ENCODE measurements around the gene KLC1. TPM values are rescaled to one million over a fixed set of nuclear protein-coding genes. Genes with fewer than 3 reads are reported as not detected.

The KLC1 gene
- total and polyA plus RNA-seq, 4 donors, result 93.3 to 225 (median 139) TPM

DNA sequence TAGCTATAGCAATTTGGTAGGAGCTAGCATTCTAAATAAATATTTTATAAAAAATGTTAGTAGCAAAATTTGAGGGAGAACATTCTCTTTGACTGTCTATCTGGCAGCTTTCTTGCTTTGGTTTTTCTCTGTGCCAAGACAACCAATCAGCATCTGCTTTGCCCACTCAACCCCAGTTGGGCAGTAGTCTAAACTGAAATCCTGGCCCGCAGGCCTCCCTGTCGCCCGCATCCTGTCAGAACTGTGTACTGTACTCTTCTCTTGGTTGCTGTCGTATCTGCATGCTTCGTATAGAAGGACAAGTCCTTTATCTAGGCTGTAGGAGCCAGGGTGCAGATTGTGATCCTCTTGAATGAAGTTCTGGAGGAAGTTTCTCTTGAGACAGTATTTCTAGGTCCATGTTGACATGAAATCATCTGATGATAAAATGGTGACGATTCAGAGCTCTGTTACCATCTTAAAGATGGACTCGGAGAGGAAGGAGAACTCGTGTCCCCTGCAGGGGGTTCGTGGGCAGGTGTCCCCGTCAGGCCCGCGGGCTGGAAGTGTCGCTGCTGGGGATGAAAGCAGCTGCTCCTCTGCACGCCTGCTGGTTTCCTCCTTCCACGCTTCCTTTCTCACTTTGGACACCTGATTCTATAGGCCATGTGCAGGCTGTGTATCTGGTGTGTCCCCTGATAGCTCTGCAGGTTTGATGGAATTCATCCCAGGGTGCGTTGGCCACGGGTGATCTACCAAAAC is 51.6 kb downstream of the KLC1 start:
- peaks cover 0 to 4% (median 0%) of the 10 kb centered on the region in 5 donors for H3K4me1 ChIP-seq (ENCODE audit: control insufficient read depth in 5 of 5, insufficient read depth in 5 of 5, low read length in 5 of 5)
- DNase-seq (no peak), ATAC-seq (ENCODE audit: insufficient read depth, low FRiP score) (no peak)
- H3K27ac ChIP-seq (ENCODE audit: low read depth in 1 of 2, low read length in 1 of 2), result no peak overlapping the region
- no peak overlapping the region for H3K4me3 ChIP-seq
- H3K36me3 ChIP-seq (ENCODE audit: control insufficient read depth in 4 of 4, insufficient read depth in 4 of 4, low read length in 4 of 4), result peaks cover 34 to 52% (median 43%) of the 10 kb centered on the region in 4 donors
- H3K9me3 ChIP-seq (ENCODE audit: control insufficient read depth in 4 of 4, insufficient read depth in 3 of 4, low read length in 3 of 4), result no peaks in the 10 kb centered on the region
- no peak overlapping the region for H3K9ac ChIP-seq (ENCODE audit: insufficient read depth in 1 of 2, low read length in 2 of 2)
- H3K27me3 ChIP-seq (ENCODE audit: control insufficient read depth in 3 of 3, insufficient read depth in 3 of 3, low read length in 2 of 3), result no peaks in the 10 kb centered on the region
- TF ChIP-seq, protein P1, sequence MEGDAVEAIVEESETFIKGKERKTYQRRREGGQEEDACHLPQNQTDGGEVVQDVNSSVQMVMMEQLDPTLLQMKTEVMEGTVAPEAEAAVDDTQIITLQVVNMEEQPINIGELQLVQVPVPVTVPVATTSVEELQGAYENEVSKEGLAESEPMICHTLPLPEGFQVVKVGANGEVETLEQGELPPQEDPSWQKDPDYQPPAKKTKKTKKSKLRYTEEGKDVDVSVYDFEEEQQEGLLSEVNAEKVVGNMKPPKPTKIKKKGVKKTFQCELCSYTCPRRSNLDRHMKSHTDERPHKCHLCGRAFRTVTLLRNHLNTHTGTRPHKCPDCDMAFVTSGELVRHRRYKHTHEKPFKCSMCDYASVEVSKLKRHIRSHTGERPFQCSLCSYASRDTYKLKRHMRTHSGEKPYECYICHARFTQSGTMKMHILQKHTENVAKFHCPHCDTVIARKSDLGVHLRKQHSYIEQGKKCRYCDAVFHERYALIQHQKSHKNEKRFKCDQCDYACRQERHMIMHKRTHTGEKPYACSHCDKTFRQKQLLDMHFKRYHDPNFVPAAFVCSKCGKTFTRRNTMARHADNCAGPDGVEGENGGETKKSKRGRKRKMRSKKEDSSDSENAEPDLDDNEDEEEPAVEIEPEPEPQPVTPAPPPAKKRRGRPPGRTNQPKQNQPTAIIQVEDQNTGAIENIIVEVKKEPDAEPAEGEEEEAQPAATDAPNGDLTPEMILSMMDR (IDR thresholded peaks at IDR 0.05; ENCODE audit: control extremely low read depth, extremely low read depth), result no peak
- 86 to 90% methylated on average over 17 of the region's 17 CpGs for whole genome bisulfite sequencing, 2 donors

DNA sequence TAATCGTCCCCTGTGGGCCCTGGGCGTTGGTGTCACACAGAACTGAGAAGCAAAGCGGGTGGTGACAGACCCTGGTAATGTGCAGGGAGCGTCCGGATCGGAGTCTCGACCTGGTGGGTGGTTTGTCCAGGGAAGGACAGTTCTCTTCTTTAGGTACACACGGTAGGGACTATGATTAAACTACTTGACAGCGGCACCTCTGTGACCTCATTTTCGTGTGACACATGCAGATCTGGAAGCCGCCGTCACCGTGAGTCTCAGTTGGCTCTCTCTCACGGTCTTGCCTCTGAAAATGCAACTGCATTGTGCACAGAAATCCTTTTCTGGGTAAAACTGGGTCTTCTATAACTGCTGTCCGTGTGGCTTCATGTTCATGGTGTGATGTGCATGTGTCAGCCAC is 54.1 kb downstream of the KLC1 start:
- WGBS, 2 donors, result 85 to 87% methylated on average over 15 of the region's 15 CpGs
- ATAC-seq (ENCODE audit: insufficient read depth, low FRiP score), result no peak
- no peaks in the 10 kb centered on the region for H3K9me3 ChIP-seq (ENCODE audit: control insufficient read depth in 4 of 4, insufficient read depth in 3 of 4, low read length in 3 of 4)
- no peak overlapping the region for H3K27ac ChIP-seq (ENCODE audit: low read depth in 1 of 2, low read length in 1 of 2)
- no peak overlapping the region for H3K9ac ChIP-seq (ENCODE audit: insufficient read depth in 1 of 2, low read length in 2 of 2)
- H3K36me3 ChIP-seq (ENCODE audit: control insufficient read depth in 4 of 4, insufficient read depth in 4 of 4, low read length in 4 of 4), result peaks cover 28 to 49% (median 38%) of the 10 kb centered on the region in 4 donors
- H3K4me3 ChIP-seq, result no peak overlapping the region
- TF ChIP-seq, protein P1 (IDR thresholded peaks at IDR 0.05; ENCODE audit: control extremely low read depth, extremely low read depth), result no peak
- peaks cover 0 to 4% (median 2%) of the 10 kb centered on the region in 5 donors for H3K4me1 ChIP-seq (ENCODE audit: control insufficient read depth in 5 of 5, insufficient read depth in 5 of 5, low read length in 5 of 5)
- no peak for DNase-seq
- no peaks in the 10 kb centered on the region for H3K27me3 ChIP-seq (ENCODE audit: control insufficient read depth in 3 of 3, insufficient read depth in 3 of 3, low read length in 2 of 3)

DNA sequence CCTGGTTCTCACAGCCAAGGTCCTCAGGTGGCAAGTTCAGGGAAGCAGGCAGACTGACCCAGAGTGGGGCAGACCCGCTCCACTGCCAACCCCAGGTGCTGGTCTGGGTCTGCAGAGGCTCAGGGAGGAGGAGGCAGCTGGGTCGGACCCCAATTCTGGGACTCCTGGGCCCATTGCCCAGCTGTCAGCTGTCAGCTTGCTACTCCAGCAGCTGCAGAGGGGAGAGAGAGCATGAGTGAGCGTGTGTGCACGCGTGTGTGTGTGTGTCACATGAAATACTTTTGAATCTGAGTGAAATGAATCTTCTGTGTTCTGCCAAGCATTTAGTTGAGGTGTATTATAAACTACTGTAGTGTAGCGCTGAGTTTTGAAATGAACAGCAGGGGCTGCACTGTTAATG is 55.5 kb downstream of the KLC1 start:
- H3K27me3 ChIP-seq (ENCODE audit: control insufficient read depth in 3 of 3, insufficient read depth in 3 of 3, low read length in 2 of 3), result no peaks in the 10 kb centered on the region
- peaks cover 25 to 50% (median 39%) of the 10 kb centered on the region in 4 donors for H3K36me3 ChIP-seq (ENCODE audit: control insufficient read depth in 4 of 4, insufficient read depth in 4 of 4, low read length in 4 of 4)
- no peak for DNase-seq
- no peak overlapping the region for H3K9ac ChIP-seq (ENCODE audit: insufficient read depth in 1 of 2, low read length in 2 of 2)
- H3K9me3 ChIP-seq (ENCODE audit: control insufficient read depth in 4 of 4, insufficient read depth in 3 of 4, low read length in 3 of 4), result no peaks in the 10 kb centered on the region
- no peak overlapping the region for H3K4me3 ChIP-seq
- WGBS, 2 donors, result 85 to 90% methylated on average over 6 of the region's 6 CpGs
- TF ChIP-seq, protein P1 (IDR thresholded peaks at IDR 0.05; ENCODE audit: control extremely low read depth, extremely low read depth), result no peak
- H3K4me1 ChIP-seq (ENCODE audit: control insufficient read depth in 5 of 5, insufficient read depth in 5 of 5, low read length in 5 of 5), result peaks cover 0 to 4% (median 2%) of the 10 kb centered on the region in 5 donors
- H3K27ac ChIP-seq (ENCODE audit: low read depth in 1 of 2, low read length in 1 of 2), result no peak overlapping the region
- ATAC-seq (ENCODE audit: insufficient read depth, low FRiP score), result no peak

Data from lung (tissue), 12 donors.